HepG2 (cell line): ENCODE results near the gene SERPINB6. TPM values are rescaled to one million over a fixed set of nuclear protein-coding genes. Genes with fewer than 3 reads are reported as not detected.
A peak's percentile ranks its signal among the peaks of the same experiment; 100 is the strongest.

Experiments
- BRCA1 ChIP-seq: sonication (generic); formaldehyde crosslinking; IDR thresholded peaks from 2 replicates; pipeline ENCODE4 v1.4.0; 2020; ENCODE audit warnings: missing genetic modification reagents
- CAMTA2 ChIP-seq: sonication (generic); formaldehyde crosslinking; IDR thresholded peaks from 2 replicates; pipeline ENCODE4 v1.4.0; 2020; ENCODE audit warnings: mild to moderate bottlenecking, missing genetic modification reagents, borderline replicate concordance
- CCDC6 ChIP-seq: sonication (generic); formaldehyde crosslinking; IDR thresholded peaks from 2 replicates; pipeline ENCODE4 v1.8.1; 2022; ENCODE audit warnings: mild to moderate bottlenecking, missing genetic modification reagents, moderate library complexity
- CREB3 ChIP-seq: sonication (generic); formaldehyde crosslinking; IDR thresholded peaks from 2 replicates; pipeline ENCODE4 v1.5.0; 2020; ENCODE audit warnings: missing genetic modification reagents
- FOSL2 ChIP-seq: sonication (generic); formaldehyde crosslinking; IDR thresholded peaks from 2 replicates; pipeline ENCODE4 v1.4.0; 2020; ENCODE audit warnings: missing genetic modification reagents
- MAFG ChIP-seq: sonication (generic); formaldehyde crosslinking; IDR thresholded peaks from 2 replicates; pipeline ENCODE4 v1.5.1; 2020; ENCODE audit warnings: mild to moderate bottlenecking, missing genetic modification reagents
- NAIF1 ChIP-seq: sonication (generic); formaldehyde crosslinking; IDR thresholded peaks from 2 replicates; pipeline ENCODE4 v1.5.0; 2020; ENCODE audit warnings: mild to moderate bottlenecking, missing genetic modification reagents, borderline replicate concordance
- NR2F2 ChIP-seq: IDR thresholded peaks from 2 replicates; pipeline ENCODE4 v1.6.1; 2012; ENCODE audit warnings: low read depth, inconsistent platforms, borderline replicate concordance
- RBM22 ChIP-seq: fragments of 200-400 bp; formaldehyde crosslinking; optimal IDR thresholded peaks from 2 replicates; pipeline ENCODE3; 2017; ENCODE audit warnings: mild to moderate bottlenecking, low read length, moderate library complexity
- U2AF1 ChIP-seq: fragments of 200-400 bp; formaldehyde crosslinking; optimal IDR thresholded peaks from 2 replicates; pipeline ENCODE3; 2017; ENCODE audit warnings: mild to moderate bottlenecking, low read depth, low read length
- XRCC5 ChIP-seq: fragments of 200-400 bp; formaldehyde crosslinking; optimal IDR thresholded peaks from 2 replicates; pipeline ENCODE3; 2017; ENCODE audit warnings: mild to moderate bottlenecking, low read length
- ZBTB3 ChIP-seq: sonication (generic); formaldehyde crosslinking; IDR thresholded peaks from 2 replicates; pipeline ENCODE4 v1.4.0; 2020; ENCODE audit warnings: low read depth, mild to moderate bottlenecking, moderate library complexity, missing genetic modification reagents, borderline replicate concordance
- ZFP82 ChIP-seq: sonication (generic); formaldehyde crosslinking; IDR thresholded peaks from 2 replicates; pipeline ENCODE4 v1.5.1; 2020; ENCODE audit warnings: mild to moderate bottlenecking, missing genetic modification reagents, borderline replicate concordance
- ZNF180 ChIP-seq: sonication (generic); formaldehyde crosslinking; IDR thresholded peaks from 2 replicates; pipeline ENCODE4 v1.4.0; 2020; ENCODE audit warnings: low read depth, missing genetic modification reagents, borderline replicate concordance
- ZNF333 ChIP-seq: sonication (generic); formaldehyde crosslinking; IDR thresholded peaks from 2 replicates; pipeline ENCODE4 v1.4.0; 2020; ENCODE audit warnings: mild to moderate bottlenecking, missing genetic modification reagents, borderline replicate concordance
- ZNF367 ChIP-seq: sonication (generic); formaldehyde crosslinking; IDR thresholded peaks from 2 replicates; pipeline ENCODE4 v1.4.0; 2020; ENCODE audit warnings: missing genetic modification reagents, borderline replicate concordance
- ZNF414 ChIP-seq: sonication (generic); formaldehyde crosslinking; IDR thresholded peaks from 2 replicates; pipeline ENCODE4 v1.5.0; 2020; ENCODE audit warnings: missing genetic modification reagents
- ZNF468 ChIP-seq: sonication (generic); formaldehyde crosslinking; IDR thresholded peaks from 2 replicates; pipeline ENCODE4 v1.8.0; 2022; ENCODE audit warnings: mild to moderate bottlenecking, moderate library complexity, missing genetic modification reagents
- ZNF572 ChIP-seq: sonication (generic); formaldehyde crosslinking; IDR thresholded peaks from 2 replicates; pipeline ENCODE4 v1.5.1; 2020; ENCODE audit warnings: mild to moderate bottlenecking, missing genetic modification reagents
- ZNF614 ChIP-seq: IDR thresholded peaks from 2 replicates; pipeline ENCODE4 v1.6.1; 2018; ENCODE audit warnings: missing biosample characterization, missing genetic modification reagents, inconsistent platforms, borderline replicate concordance
- ZNF619 ChIP-seq: sonication (generic); formaldehyde crosslinking; IDR thresholded peaks from 2 replicates; pipeline ENCODE4 v1.4.0; 2020; ENCODE audit warnings: mild to moderate bottlenecking, missing genetic modification reagents
- ZNF776 ChIP-seq: sonication (generic); formaldehyde crosslinking; IDR thresholded peaks from 2 replicates; pipeline ENCODE4 v1.4.0; 2020; ENCODE audit warnings: mild to moderate bottlenecking, missing genetic modification reagents
- ZNF792 ChIP-seq: IDR thresholded peaks from 2 replicates; pipeline ENCODE4 v1.6.1; 2016
- ZSCAN30 ChIP-seq: sonication (generic); formaldehyde crosslinking; IDR thresholded peaks from 2 replicates; pipeline ENCODE4 v1.5.0; 2020; ENCODE audit warnings: mild to moderate bottlenecking, missing genetic modification reagents
- polyA plus RNA-seq, 8 experiments: library from polyadenylated mRNA; depleted of rRNA in 3 of 8; stranded (reverse) in 7 of 8; unstranded in 1 of 8; fragments of >200 nt; fragmentation: Illumina TruSeq in 4 of 8; extraction: Trizol in 4 of 8; gene quantifications; 2 replicates each; pipeline versions ENCODE4 v1.2.1 to v1.2.3, GENCODE V29; 2011 to 2016; ENCODE audit warnings: low read depth in 4 of 8, missing spikeins in 1 of 8, mixed read lengths in 1 of 8; ENCODE audit not compliant: insufficient read depth in 1 of 8
- total RNA-seq, 5 experiments: library from RNA; depleted of rRNA; stranded (reverse); fragments of >200 nt; fragmentation: Illumina TruSeq; extraction: Trizol; gene quantifications; 2 replicates each; pipeline ENCODE4 v1.2.3, GENCODE V29; 2016; ENCODE audit warnings: low read depth in 1 of 5

SERPINB6 gene
- total and polyA plus RNA-seq, 2 of the 13 experiments (the other 11 are each of a cell fraction or from before 2014, with no cell fraction given), result 38.2 to 61.3 TPM

GRCh38 chr6:2999618-3000557, 28.5 kb upstream of the SERPINB6 start, which contains the start of gene NQO2 (continued):
- TF ChIP-seq CAMTA2 (0 out of 2 replicates have a peak, but pooled peaks have one; percentile 18), ZNF333 (0 out of 2 replicates have a peak, but pooled peaks have one; percentile 49), MAFG (CRISPR knock-in tag) (no peak), RBM22 (no peak), ZNF367 (CRISPR knock-in tag) (no peak), ZBTB3 (CRISPR knock-in tag) (no peak), NR2F2 (0 out of 2 replicates have a peak, but pooled peaks have one; percentile 17), ZNF619 (CRISPR knock-in tag) (no peak), ZNF180 (CRISPR knock-in tag) (no peak), ZNF468 (CRISPR knock-in tag) (no peak), ZNF614 (CRISPR knock-in tag) (no peak), NAIF1 (no peak), U2AF1 (no peak), ZNF572 (CRISPR knock-in tag) (no peak), ZNF414 (CRISPR knock-in tag) (0 out of 2 replicates have a peak, but pooled peaks have one; percentile 55), ZNF792 (CRISPR knock-in tag) (peak; percentile 80; the same call in 1 of the 2 replicates), ZNF776 (CRISPR knock-in tag) (peak; percentile 73; the same call in 1 of the 2 replicates), ZSCAN30 (CRISPR knock-in tag) (no peak), XRCC5 (no peak), CREB3 (CRISPR knock-in tag) (no peak), BRCA1 (CRISPR knock-in tag) (no peak; the same call in 1 of the 2 replicates), CCDC6 (no peak), FOSL2 (CRISPR knock-in tag) (no peak; the same call in 1 of the 2 replicates), ZFP82 (CRISPR knock-in tag) (peak; percentile 97)
